ENCODE results near the gene SCN1A. TPM values are rescaled to one million over a fixed set of nuclear protein-coding genes. Genes with fewer than 3 reads are reported as not detected.

Gene SCN1A
- total and polyA plus RNA-seq, 2 of the 13 experiments (the other 11 are each of a cell fraction or from before 2014, with no cell fraction given) = 19.9 to 39.4 TPM

- TF ChIP-seq ZNF639 (CRISPR knock-in tag; conservative IDR thresholded peaks at IDR 0.05) = no peak
- TF ChIP-seq GLMP (CRISPR knock-in tag; IDR thresholded peaks at IDR 0.05; ENCODE audit: borderline replicate concordance) = no peak
- peak; percentile 88 for TF ChIP-seq CREM (IDR thresholded peaks at IDR 0.05)
- no peak for TF ChIP-seq CREM (CRISPR knock-in tag; IDR thresholded peaks at IDR 0.05)
- peak; percentile 96 for TF ChIP-seq GATAD2A (CRISPR knock-in tag; IDR thresholded peaks at IDR 0.05)
- peak; percentile 85 for TF ChIP-seq RXRB (CRISPR knock-in tag; IDR thresholded peaks at IDR 0.05; ENCODE audit: borderline replicate concordance)
- TF ChIP-seq RFX1 (IDR thresholded peaks at IDR 0.05) = no peak
- TF ChIP-seq NFE2 (CRISPR knock-in tag; IDR thresholded peaks at IDR 0.05) = no peak
- no peak for TF ChIP-seq CHCHD3 (CRISPR knock-in tag; IDR thresholded peaks at IDR 0.05)
- TF ChIP-seq HNF1A (IDR thresholded peaks at IDR 0.05; ENCODE audit: low read depth) = peak; percentile 99
- TF ChIP-seq HNF1A (CRISPR knock-in tag; IDR thresholded peaks at IDR 0.05; ENCODE audit: borderline replicate concordance) = peak; percentile 100
- peak; percentile 99 for TF ChIP-seq TEAD3 (CRISPR knock-in tag; optimal IDR thresholded peaks at IDR 0.05; ENCODE audit: borderline replicate concordance)
- TF ChIP-seq ZBTB21 (CRISPR knock-in tag; IDR thresholded peaks at IDR 0.05) = no peak
- TF ChIP-seq ZMYM2 (CRISPR knock-in tag; IDR thresholded peaks at IDR 0.05) = no peak
- TF ChIP-seq CCAR2 (optimal IDR thresholded peaks at IDR 0.05; ENCODE audit: low read depth, low read length) = no peak
- TF ChIP-seq SIN3A (IDR thresholded peaks at IDR 0.05; ENCODE audit: borderline replicate concordance, low read depth, low read length) = 0 out of 2 replicates have a peak, but pooled peaks have one; percentile 40
- TF ChIP-seq ZNF770 (CRISPR knock-in tag; IDR thresholded peaks at IDR 0.05) = no peak
- no peak for TF ChIP-seq ZNF18 (CRISPR knock-in tag; IDR thresholded peaks at IDR 0.05; ENCODE audit: insufficient replicate concordance)
- TF ChIP-seq RORA (CRISPR knock-in tag; IDR thresholded peaks at IDR 0.05) = no peak
Measured at GRCh38 chr2:166134252-166135151, 6.7 kb upstream of the SCN1A start (continued).
